PFSK-1 (cell line): ENCODE measurements around the gene TANGO2.

ENCODE experiments used
- POLR2AphosphoS5 ChIP-seq: IDR thresholded peaks from 2 replicates; pipeline ENCODE4 v1.6.1; 2012; ENCODE audit warnings: low read depth, mild to moderate bottlenecking, control low read depth, low read length, moderate library complexity
- SIN3A ChIP-seq: IDR thresholded peaks from 2 replicates; pipeline ENCODE4 v1.6.1; 2012; ENCODE audit warnings: mild to moderate bottlenecking, low read length, moderate library complexity, borderline replicate concordance; ENCODE audit not compliant: insufficient read depth
- TAF1 ChIP-seq: IDR thresholded peaks from 2 replicates; pipeline ENCODE4 v1.6.1; 2012; ENCODE audit warnings: low read length, control low read depth, borderline replicate concordance; ENCODE audit not compliant: insufficient read depth
- TF ChIP-seq, protein P1 (sequence below), 2 experiments: IDR thresholded peaks; 2 replicates each; pipeline versions ENCODE4 v1.6.1 to v1.8.0; 2011 to 2012; ENCODE audit warnings: low read depth in 2 of 2, low read length in 2 of 2, control low read depth in 1 of 2, inconsistent platforms in 1 of 2, mild to moderate bottlenecking in 1 of 2, moderate library complexity in 1 of 2; ENCODE audit not compliant: insufficient read depth in 1 of 2

DNA sequence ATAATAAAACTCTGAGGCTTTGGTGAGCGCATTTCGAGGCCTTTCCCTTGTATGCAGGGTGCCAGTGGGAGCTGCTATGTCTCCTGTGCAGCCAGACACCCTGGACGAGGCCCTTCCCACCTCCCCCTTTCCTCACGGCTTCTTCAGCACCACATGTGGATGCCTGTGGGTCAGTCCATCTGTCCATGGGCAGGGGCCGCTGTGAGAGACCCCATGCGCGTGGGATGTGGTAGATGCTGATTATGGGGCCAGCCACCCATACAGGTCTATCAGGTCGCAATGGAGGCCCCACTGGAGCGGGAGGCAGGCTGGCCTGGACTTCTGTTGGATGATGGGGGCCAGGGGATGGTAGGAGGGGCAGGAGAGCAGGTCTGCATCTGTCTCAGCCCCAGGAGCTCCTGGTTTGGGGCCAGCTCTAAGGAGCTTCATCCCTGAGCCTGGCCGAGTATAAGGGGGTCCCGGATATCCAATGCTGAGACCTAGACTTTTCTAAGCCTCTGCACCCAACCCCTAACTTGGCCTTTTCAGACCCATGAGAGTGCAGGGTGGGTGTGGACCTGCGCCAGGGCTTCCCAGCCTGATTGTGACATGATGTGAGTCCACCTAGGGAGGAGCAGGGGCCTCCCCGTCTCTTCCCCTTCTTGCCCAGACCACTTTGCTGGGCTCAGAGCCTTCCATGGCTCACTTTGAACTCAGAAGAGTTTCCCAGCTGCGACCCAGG is 45.1 kb downstream of the TANGO2 start:
- TF ChIP-seq TAF1 (no peak), POLR2AphosphoS5 (no peak), SIN3A (no peak)
- TF ChIP-seq, protein P1, sequence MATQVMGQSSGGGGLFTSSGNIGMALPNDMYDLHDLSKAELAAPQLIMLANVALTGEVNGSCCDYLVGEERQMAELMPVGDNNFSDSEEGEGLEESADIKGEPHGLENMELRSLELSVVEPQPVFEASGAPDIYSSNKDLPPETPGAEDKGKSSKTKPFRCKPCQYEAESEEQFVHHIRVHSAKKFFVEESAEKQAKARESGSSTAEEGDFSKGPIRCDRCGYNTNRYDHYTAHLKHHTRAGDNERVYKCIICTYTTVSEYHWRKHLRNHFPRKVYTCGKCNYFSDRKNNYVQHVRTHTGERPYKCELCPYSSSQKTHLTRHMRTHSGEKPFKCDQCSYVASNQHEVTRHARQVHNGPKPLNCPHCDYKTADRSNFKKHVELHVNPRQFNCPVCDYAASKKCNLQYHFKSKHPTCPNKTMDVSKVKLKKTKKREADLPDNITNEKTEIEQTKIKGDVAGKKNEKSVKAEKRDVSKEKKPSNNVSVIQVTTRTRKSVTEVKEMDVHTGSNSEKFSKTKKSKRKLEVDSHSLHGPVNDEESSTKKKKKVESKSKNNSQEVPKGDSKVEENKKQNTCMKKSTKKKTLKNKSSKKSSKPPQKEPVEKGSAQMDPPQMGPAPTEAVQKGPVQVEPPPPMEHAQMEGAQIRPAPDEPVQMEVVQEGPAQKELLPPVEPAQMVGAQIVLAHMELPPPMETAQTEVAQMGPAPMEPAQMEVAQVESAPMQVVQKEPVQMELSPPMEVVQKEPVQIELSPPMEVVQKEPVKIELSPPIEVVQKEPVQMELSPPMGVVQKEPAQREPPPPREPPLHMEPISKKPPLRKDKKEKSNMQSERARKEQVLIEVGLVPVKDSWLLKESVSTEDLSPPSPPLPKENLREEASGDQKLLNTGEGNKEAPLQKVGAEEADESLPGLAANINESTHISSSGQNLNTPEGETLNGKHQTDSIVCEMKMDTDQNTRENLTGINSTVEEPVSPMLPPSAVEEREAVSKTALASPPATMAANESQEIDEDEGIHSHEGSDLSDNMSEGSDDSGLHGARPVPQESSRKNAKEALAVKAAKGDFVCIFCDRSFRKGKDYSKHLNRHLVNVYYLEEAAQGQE (IDR thresholded peaks at IDR 0.05; ENCODE audit: insufficient read depth in 1 of 2, low read depth in 2 of 2, low read length in 2 of 2), result no peak
